IMR-90 (cell line): ENCODE measurements around the gene FADS1. TPM values are rescaled to one million over a fixed set of nuclear protein-coding genes. Genes with fewer than 3 reads are reported as not detected.
A peak's percentile ranks its signal among the peaks of the same experiment; 100 is the strongest.

Experiments used
- ATAC-seq: fragments of 200-7000 bp; cut with Tn5 transposase; 2 replicates; pipeline ENCODE4 v1.9.1; 2020; ENCODE audit warnings: low read depth, mild to moderate bottlenecking, moderate library complexity
- BruUV-seq: library from RNA; stranded (reverse); fragments of 400-500 nt; replicated peaks from 2 replicates; lab custom pipeline; 2021; lab: Mats Ljungman, UMichigan
- CTCF ChIA-PET: fragments of 300-600 bp; formaldehyde crosslinking; extraction: SDS; loops from one replicate; lab custom pipeline; 2021; ENCODE audit warnings: antibody characterized with exemption; lab: Yijun Ruan, JAX
- POLR2A ChIA-PET: fragments of 300-600 bp; sonication (Branson Sonifier 250); formaldehyde crosslinking; loops from one replicate; lab custom pipeline; 2022; ENCODE audit warnings: antibody characterized with exemption; ENCODE audit not compliant: unreplicated experiment; lab: Charles Lee
- DNase-seq: peaks from one replicate; pipeline ENCODE4 v3.0.0; 2013
- H2AFZ ChIP-seq: replicated peaks from 2 replicates; pipeline ENCODE3; 2013; ENCODE audit warnings: low read length, mild to moderate bottlenecking; ENCODE audit not compliant: poor library complexity
- H2AK5ac ChIP-seq: 2 replicates; pipeline ENCODE4 v1.6.1; 2013; ENCODE audit warnings: low read depth, low read length, inconsistent platforms
- H2AK9ac ChIP-seq: replicated peaks from 2 replicates; pipeline ENCODE3; 2013; ENCODE audit warnings: mild to moderate bottlenecking, low read depth, low read length, moderate library complexity; ENCODE audit not compliant: poor library complexity
- H2BK120ac ChIP-seq: 2 replicates; pipeline ENCODE4 v1.6.1; 2013; ENCODE audit warnings: low read depth, low read length, inconsistent platforms
- H2BK15ac ChIP-seq: 3 replicates; pipeline ENCODE4 v1.6.1; 2013; ENCODE audit warnings: low read depth, low read length, inconsistent platforms
- H2BK20ac ChIP-seq: 2 replicates; pipeline ENCODE4 v1.6.1; 2013; ENCODE audit warnings: low read depth, mild to moderate bottlenecking, inconsistent platforms, low read length, moderate library complexity
- H2BK5ac ChIP-seq: 2 replicates; pipeline ENCODE4 v1.6.1; 2013; ENCODE audit warnings: mild to moderate bottlenecking, low read depth, low read length, inconsistent platforms; ENCODE audit not compliant: poor library complexity, severe bottlenecking
- H3K14ac ChIP-seq: replicated peaks from 2 replicates; pipeline ENCODE4 v1.6.1; 2013; ENCODE audit warnings: low read depth, low read length, inconsistent platforms
- H3K18ac ChIP-seq: 2 replicates; pipeline ENCODE4 v1.6.1; 2013; ENCODE audit warnings: low read depth, low read length, control low read depth
- H3K23ac ChIP-seq: 2 replicates; pipeline ENCODE4 v1.6.1; 2013; ENCODE audit warnings: low read depth, low read length, inconsistent platforms
- H3K27ac ChIP-seq: 2 replicates; pipeline ENCODE4 v1.5.1; 2013; ENCODE audit warnings: mild to moderate bottlenecking, control low read depth, low read length; ENCODE audit not compliant: insufficient read depth
- H3K27me3 ChIP-seq: 2 replicates; pipeline ENCODE4 v1.6.1; 2013; ENCODE audit warnings: low read length; ENCODE audit not compliant: control insufficient read depth, insufficient read depth
- H3K36me3 ChIP-seq: 2 replicates; pipeline ENCODE4 v1.6.1; 2013; ENCODE audit warnings: low read length, mixed read lengths; ENCODE audit not compliant: control insufficient read depth, insufficient read depth
- H3K4ac ChIP-seq: 2 replicates; pipeline ENCODE4 v1.6.1; 2013; ENCODE audit warnings: low read depth, low read length, inconsistent platforms
- H3K4me1 ChIP-seq: 2 replicates; pipeline ENCODE4 v1.6.1; 2013; ENCODE audit warnings: low read length, mixed read lengths; ENCODE audit not compliant: control insufficient read depth, insufficient read depth
- H3K4me2 ChIP-seq: 2 replicates; pipeline ENCODE4 v1.6.1; 2013; ENCODE audit warnings: low read depth, mild to moderate bottlenecking, control low read depth, low read length, moderate library complexity
- H3K4me3 ChIP-seq: 2 replicates; pipeline ENCODE4 v1.5.1; 2013; ENCODE audit warnings: low read depth, mild to moderate bottlenecking, control low read depth, low read length, moderate library complexity; ENCODE audit not compliant: insufficient read depth
- H3K56ac ChIP-seq: 2 replicates; pipeline ENCODE4 v1.6.1; 2013; ENCODE audit warnings: low read length, inconsistent platforms; ENCODE audit not compliant: insufficient read depth; ENCODE audit errors: extremely low read depth
- H3K79me1 ChIP-seq, 2 experiments: 2 replicates each; pipeline ENCODE4 v1.6.1; 2013; ENCODE audit warnings: low read length in 2 of 2, inconsistent platforms in 1 of 2, low read depth in 1 of 2
- H3K9ac ChIP-seq: 2 replicates; pipeline ENCODE4 v1.6.1; 2013; ENCODE audit warnings: low read depth, low read length, control low read depth
- H3K9me1 ChIP-seq: 2 replicates; pipeline ENCODE4 v1.6.1; 2013; ENCODE audit warnings: low read length, inconsistent platforms; ENCODE audit not compliant: insufficient read depth
- H3K9me3 ChIP-seq: 2 replicates; pipeline ENCODE4 v1.6.1; 2013; ENCODE audit warnings: low read length; ENCODE audit not compliant: control insufficient read depth, insufficient read depth
- H4K20me1 ChIP-seq: 2 replicates; pipeline ENCODE4 v1.6.1; 2013; ENCODE audit warnings: low read length, inconsistent platforms; ENCODE audit not compliant: insufficient read depth
- H4K5ac ChIP-seq: 2 replicates; pipeline ENCODE4 v1.6.1; 2013; ENCODE audit warnings: mild to moderate bottlenecking, low read depth, low read length, control low read depth
- H4K8ac ChIP-seq, 2 experiments: 2 replicates each; pipeline ENCODE4 v1.6.1; 2013; ENCODE audit warnings: low read depth in 2 of 2, low read length in 2 of 2, control low read depth in 1 of 2, inconsistent platforms in 1 of 2
- H4K91ac ChIP-seq: 2 replicates; pipeline ENCODE4 v1.6.1; 2013; ENCODE audit warnings: low read depth, low read length, inconsistent platforms; ENCODE audit not compliant: insufficient read depth
- BHLHE40 ChIP-seq: fragments of 150-350 bp; IDR thresholded peaks from 2 replicates; pipeline ENCODE4 v1.6.1; 2016; ENCODE audit warnings: mild to moderate bottlenecking, low read depth, low read length
- FOS ChIP-seq: fragments of 150-350 bp; IDR thresholded peaks from 2 replicates; pipeline ENCODE4 v1.6.1; 2016; ENCODE audit warnings: low read depth, low read length
- RAD21 ChIP-seq: IDR thresholded peaks from 2 replicates; pipeline ENCODE4 v1.6.1; 2012; ENCODE audit warnings: low read length, improper control_type of control experiment
- WGBS, 2 experiments: methylation state at CpG; one replicate each; pipeline versions ENCODE4 v1.1.5 to v1.1.7; 2013; ENCODE audit warnings: missing lambda C conversion rate in 2 of 2; ENCODE audit not compliant: insufficient read length in 1 of 2; ENCODE audit errors: extremely low coverage in 2 of 2; 5-methylcytosine and 5-hydroxymethylcytosine counted together
- dilution Hi-C: fragments of 300-500 bp; cut with HindIII; formaldehyde crosslinking; loops from one replicate; pipeline ENCODE4 v1.14.3; 2018; ENCODE audit warnings: low sequenced_read_pairs; ENCODE audit not compliant: unreplicated experiment
- in situ Hi-C: fragments of 300-500 bp; cut with MboI; formaldehyde crosslinking; loops from 3 replicates; pipeline ENCODE4 v1.14.3; 2019; ENCODE audit warnings: low sequenced_read_pairs, inconsistent platforms, mixed read lengths
- intact Hi-C: fragments of 100-400 bp; cut with micrococcal nuclease; formaldehyde crosslinking; loops from 2 replicates; pipeline ENCODE4 v1.10.0; 2022
- polyA plus RNA-seq, 3 experiments: library from polyadenylated mRNA; depleted of rRNA; stranded (reverse); fragments of >200 nt; gene quantifications; 2 replicates each; pipeline ENCODE4 v1.2.3, GENCODE V29; 2012; ENCODE audit warnings: low replicate concordance in 1 of 3
- total RNA-seq: library from RNA; depleted of rRNA; stranded (reverse); fragments of >200 nt; gene quantifications from 2 replicates; pipeline ENCODE4 v1.2.3, GENCODE V29; 2012

FADS1 gene
- total and polyA plus RNA-seq, 2 of the 4 experiments (the other 2 are of a cell fraction), result 16.3 to 18.4 TPM

GRCh38 chr11:61800331-61801281 is 16.2 kb downstream of the FADS1 start:
- DNase-seq, result peak; percentile 68
- Histone ChIP-seq H4K20me1 (peaks cover 6% of the 10 kb centered on the region), H3K9ac (no peak overlapping the region), H3K23ac (no peak overlapping the region; the same call in 1 of the 2 replicates), H3K9me3 (no peaks in the 10 kb centered on the region), H3K79me1 (peaks cover 21 to 55% of the 10 kb centered on the region in 2 experiments), H4K8ac (0 out of 4 replicates have a peak overlapping the region, but pooled peaks of 1 of the 2 experiments have one; percentile 50), H4K91ac (no peak overlapping the region), H3K18ac (no peak overlapping the region), H4K5ac (no peak overlapping the region), H3K36me3 (peaks cover 24% of the 10 kb centered on the region), H3K4me2 (no peak overlapping the region), H3K4ac (no peak overlapping the region), H2AFZ (no peak overlapping the region), H2AK9ac (peak overlapping the region; percentile 3), H3K9me1 (peaks cover 9% of the 10 kb centered on the region), H3K4me3 (no peak overlapping the region), H2BK5ac (no peak overlapping the region), H2BK15ac (no peak overlapping the region), H2BK20ac (no peak overlapping the region), H3K14ac (no peak overlapping the region), H2AK5ac (no peak overlapping the region), H3K56ac (no peak overlapping the region), H3K4me1 (peaks cover 3% of the 10 kb centered on the region), H3K27ac (no peak overlapping the region), H3K27me3 (no peaks in the 10 kb centered on the region), H2BK120ac (no peak overlapping the region)
- WGBS, 2 experiments, result no CpG with 5 or more reads among the region's 3 CpGs
- in situ Hi-C loops (no loop called here), intact Hi-C loops (no loop called here), dilution Hi-C loops (no loop called here)
- CTCF ChIA-PET, result interaction anchor here (0.6 to 1.2 kb wide), 2 partner anchors 14 to 97 kb away, joined by 3 read pairs; no protein-coding TSS in a partner anchor
- no peak for TF ChIP-seq BHLHE40
- TF ChIP-seq FOS, result peak; percentile 18; the same call in 1 of the 2 replicates
- peak; percentile 6; the same call in 1 of the 2 replicates for TF ChIP-seq RAD21
- ATAC-seq, result peak; percentile 79
- POLR2A ChIA-PET, result interaction anchor here (0.5 kb wide), 1 partner anchor 34 kb away, joined by 3 read pairs; no protein-coding TSS in a partner anchor
- TSS peak; percentile 48 for BruUV-seq
